Activated CD8-positive, alpha-beta memory T cell treated with anti-CD3 and anti-CD28 coated beads for 1 hour (primary cell): ENCODE measurements around the gene NAA20.

ENCODE experiments used
- DNase-seq, 2 donors: peaks; one replicate each; pipeline ENCODE4 v3.0.0-alpha.2; 2020; ENCODE audit warnings: low read depth in 1 of 2; ENCODE audit errors: extremely low read depth in 1 of 2

Gene NAA20

GRCh38 chr20:20014659-20015058 is 2.5 kb upstream of the NAA20 start:
- no peak for DNase-seq

GRCh38 chr20:20017844-20018185 is 653 bp downstream of the NAA20 start:
- no peak for DNase-seq

- no peak for DNase-seq
Observed at GRCh38 chr20:20018366-20018765, 1.2 kb downstream of the NAA20 start.

GRCh38 chr20:20019123-20019522 is 2.0 kb downstream of the NAA20 start:
- no peak for DNase-seq

- DNase-seq: no peak
Observed at GRCh38 chr20:20020908-20021307, 3.7 kb downstream of the NAA20 start.

- DNase-seq: no peak
Observed at GRCh38 chr20:20021835-20022234, 4.7 kb downstream of the NAA20 start.

- no peak for DNase-seq
Observed at GRCh38 chr20:20022498-20022897, 5.3 kb downstream of the NAA20 start.

GRCh38 chr20:20023395-20023794 is 6.2 kb downstream of the NAA20 start:
- DNase-seq: no peak

- DNase-seq: no peak
Observed at GRCh38 chr20:20024942-20025341, 7.8 kb downstream of the NAA20 start.

GRCh38 chr20:20027284-20027683 is 10.1 kb downstream of the NAA20 start:
- DNase-seq: no peak

GRCh38 chr20:20031790-20032189 is 14.6 kb downstream of the NAA20 start:
- no peak for DNase-seq

GRCh38 chr20:20034486-20034885 is 17.3 kb downstream of the NAA20 start:
- DNase-seq: no peak

- no peak for DNase-seq
Observed at GRCh38 chr20:20036756-20037155, 19.6 kb downstream of the NAA20 start.

GRCh38 chr20:20037960-20038359 is 20.8 kb downstream of the NAA20 start:
- no peak for DNase-seq

- DNase-seq: no peak
Observed at GRCh38 chr20:20038586-20038985, 21.4 kb downstream of the NAA20 start.

- no peak for DNase-seq
Observed at GRCh38 chr20:20039752-20040387, 22.7 kb downstream of the NAA20 start.

- no peak for DNase-seq
Observed at GRCh38 chr20:20051767-20052073, 34.6 kb downstream of the NAA20 start.

- peak; percentile 96 for DNase-seq
Observed at GRCh38 chr20:20052074-20052970, 35.2 kb downstream of the NAA20 start, which contains the start of the genes CFAP61 and CRNKL1. Gene CFAP61 (plus strand): TSS chr20:20052532. CDS start chr20:20056654, 4,122 bp downstream. Gene CRNKL1 (minus strand): TSS chr20:20052466. CDS start chr20:20052342, 124 bp downstream.

GRCh38 chr20:20060234-20060998 is 43.3 kb downstream of the NAA20 start:
- DNase-seq: no peak

- no peak for DNase-seq
Observed at GRCh38 chr20:20063941-20064702, 47.0 kb downstream of the NAA20 start.

GRCh38 chr20:20065361-20065760 is 48.2 kb downstream of the NAA20 start:
- DNase-seq: no peak
